HG02840 (cell line): Measurements from ENCODE around the gene WFDC12.

Source experiments
- ATAC-seq: cut with Tn5 transposase; IDR thresholded peaks from one replicate; pipeline ENCODE4 v1.9.1; 2021; ENCODE audit warnings: mild to moderate bottlenecking, moderate library complexity, moderate number of reproducible peaks; ENCODE audit not compliant: unreplicated experiment, low FRiP score

Gene WFDC12

DNA sequence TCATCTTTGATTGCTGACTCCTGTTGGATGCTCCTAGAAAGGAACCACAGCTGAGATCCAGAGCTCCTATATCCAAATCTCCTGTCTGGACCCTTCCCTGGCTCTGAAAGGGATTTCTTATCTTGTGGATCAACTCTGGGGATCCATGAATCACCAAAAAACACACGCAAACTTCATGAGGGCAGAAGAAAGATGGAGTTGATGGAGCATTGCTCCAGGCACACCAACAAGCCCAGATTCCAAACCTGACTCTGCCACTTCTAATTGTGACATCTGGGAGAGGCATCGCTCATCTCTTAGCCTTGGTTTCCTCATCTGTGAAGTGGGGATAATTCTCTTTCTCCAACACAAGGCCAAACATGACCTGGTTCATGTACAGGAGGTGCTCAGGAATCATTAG is 30.1 kb downstream of the WFDC12 start:
- no peak for ATAC-seq

DNA sequence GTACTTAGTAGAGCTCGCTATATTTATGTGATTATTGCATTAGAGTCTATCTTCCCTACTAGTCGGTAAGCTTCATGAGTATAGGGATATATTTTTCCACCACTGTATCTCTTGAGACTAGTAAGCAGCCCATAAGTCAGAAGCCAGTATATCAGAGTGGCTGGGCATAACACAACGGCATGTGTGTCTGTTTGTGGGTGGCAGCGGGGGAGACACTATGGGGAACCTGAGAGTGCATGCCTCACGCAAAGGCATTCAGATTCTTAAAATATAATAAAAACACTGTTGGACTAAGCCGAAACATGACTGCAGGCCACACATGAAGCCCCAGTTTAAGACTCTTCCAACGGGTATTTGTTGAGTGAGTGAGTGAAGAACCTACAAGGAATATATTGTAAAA is 31.4 kb downstream of the WFDC12 start:
- ATAC-seq, result no peak

- no peak for ATAC-seq
Observed at GRCh38 chr20:45091366-45091765, 32.9 kb downstream of the WFDC12 start.

GRCh38 chr20:45090481-45090880 is 33.8 kb downstream of the WFDC12 start:
- no peak for ATAC-seq

DNA sequence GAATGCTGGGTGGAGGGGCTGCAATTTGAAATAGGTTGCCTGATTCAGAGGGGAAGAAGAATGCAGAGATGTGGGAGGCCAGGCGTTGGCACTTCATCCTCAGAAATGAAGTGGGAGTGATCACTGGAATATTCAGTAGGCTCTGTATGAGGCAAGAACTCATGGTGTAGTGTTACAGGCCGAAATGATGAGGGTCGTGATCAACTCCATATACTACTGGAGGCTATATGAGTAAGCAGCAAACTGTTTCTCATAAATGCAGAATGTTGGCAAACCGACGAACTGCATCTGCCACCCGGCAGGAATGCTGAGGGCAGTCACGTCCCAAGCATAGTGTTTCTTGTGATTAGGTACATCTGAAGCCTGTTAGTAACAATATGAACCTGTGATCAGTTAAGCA is 36.0 kb downstream of the WFDC12 start:
- ATAC-seq, result no peak

DNA sequence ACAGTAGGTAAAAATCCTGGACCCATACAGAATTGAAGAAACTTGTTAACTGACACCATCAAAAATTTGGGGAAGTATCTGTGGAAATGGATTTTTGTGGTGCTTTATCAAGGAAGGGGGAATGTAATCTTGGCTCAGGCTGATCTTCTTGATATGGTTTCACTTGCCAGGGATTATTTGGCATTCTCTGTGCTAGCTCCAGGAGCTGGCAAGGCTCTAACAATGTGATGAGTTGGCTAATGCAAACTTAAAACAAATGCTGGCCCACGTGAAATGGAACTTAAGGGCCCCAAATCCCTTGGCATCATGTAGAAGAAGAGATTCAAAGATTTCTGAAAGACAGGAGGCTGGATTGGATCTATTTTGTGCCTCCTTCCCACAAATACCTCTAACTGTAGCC is 36.5 kb downstream of the WFDC12 start:
- no peak for ATAC-seq

GRCh38 chr20:45087097-45087790 is 37.0 kb downstream of the WFDC12 start:
- ATAC-seq, result no peak

DNA sequence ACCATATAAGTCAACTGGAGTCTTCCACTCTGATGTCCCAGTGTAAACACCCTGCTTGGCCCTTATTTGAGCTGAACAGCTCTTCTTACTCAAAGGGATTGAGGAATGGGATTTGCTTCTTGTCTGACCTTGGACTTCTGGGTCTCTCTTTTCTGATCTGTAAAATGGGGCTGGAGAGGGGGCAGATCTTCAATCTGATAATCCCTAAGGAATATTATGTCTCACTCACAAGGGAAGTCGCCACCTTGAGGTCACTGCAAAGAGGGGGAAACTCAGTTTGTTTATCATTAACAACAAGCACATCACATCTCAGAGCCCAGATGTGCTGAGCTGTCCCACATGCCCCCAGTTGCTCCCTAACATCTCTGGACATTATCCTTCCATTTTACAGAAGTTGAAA is 38.4 kb downstream of the WFDC12 start:
- no peak for ATAC-seq

GRCh38 chr20:45085289-45085688 is 39.0 kb downstream of the WFDC12 start:
- ATAC-seq, result no peak

GRCh38 chr20:45083127-45083526 is 41.1 kb downstream of the WFDC12 start:
- no peak for ATAC-seq

DNA sequence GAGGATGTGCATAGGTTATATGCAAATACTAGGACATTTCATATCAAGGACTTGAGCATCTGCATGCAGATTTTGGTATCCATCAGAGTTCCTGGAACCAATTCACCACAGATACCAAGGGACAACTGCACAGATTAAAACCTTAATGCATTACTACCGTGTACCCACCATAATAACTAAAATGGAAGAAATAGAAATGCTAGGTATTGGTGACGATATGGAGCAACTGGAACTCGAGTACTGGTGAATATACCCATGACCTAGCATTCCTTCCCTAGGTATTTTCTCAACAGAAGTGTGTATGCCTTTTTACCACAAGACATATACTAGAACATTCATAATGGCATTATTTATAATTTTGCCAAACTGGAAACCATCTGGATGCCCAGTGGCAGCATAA is 41.8 kb downstream of the WFDC12 start:
- no peak for ATAC-seq

DNA sequence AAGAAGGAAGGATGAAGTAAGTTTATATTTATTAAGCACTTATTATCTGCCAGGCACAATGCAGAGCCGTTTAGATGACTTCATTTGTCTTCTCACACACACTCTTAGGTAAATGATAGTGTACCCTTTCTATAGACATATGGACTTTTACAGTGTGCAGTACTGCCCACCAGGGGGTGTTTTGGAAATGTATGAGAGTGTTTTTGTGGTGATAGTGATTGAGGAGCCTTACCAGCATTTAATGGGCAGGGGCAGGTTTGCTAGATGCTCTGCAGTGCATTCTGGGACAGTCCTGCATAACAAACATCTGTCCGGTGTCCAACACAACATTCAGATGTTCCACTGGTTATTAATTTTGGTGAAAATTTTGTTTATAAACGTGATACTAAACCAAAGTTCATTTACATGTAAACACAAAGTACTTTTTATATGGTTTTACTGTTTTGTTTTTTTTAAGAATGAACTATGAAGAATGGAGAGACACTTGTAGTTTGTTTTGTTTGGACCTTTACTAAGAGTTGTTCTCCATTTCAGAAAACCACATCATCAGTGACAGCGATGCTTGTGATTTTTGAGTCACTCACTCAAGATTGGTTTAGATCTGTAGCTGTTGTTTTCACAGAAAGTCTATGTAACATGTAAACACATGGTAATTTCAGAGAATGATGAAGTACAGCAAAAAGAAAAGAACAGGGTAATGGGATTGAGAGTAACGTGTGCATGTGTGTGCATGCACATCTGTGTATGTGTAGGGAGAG is 43.2 kb downstream of the WFDC12 start:
- no peak for ATAC-seq

DNA sequence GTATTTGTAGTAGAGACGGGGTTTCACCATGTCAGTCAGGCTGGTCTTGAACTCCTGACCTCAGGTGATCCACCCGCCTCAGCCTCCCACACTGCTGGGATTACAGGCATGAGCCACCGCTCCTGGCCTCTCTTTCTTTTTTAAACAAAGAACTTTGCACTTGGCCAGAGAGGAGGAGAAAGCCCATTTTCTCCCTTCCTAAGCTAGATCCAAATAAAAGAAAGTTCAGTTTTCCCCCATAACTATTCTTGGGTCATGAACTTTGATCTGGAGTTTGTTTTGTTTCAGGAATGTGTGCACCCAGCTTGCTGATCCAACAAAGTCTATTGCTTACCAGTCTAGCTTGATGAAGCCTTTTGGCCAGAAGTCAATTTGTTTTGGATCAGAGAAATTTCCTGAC is 46.7 kb downstream of the WFDC12 start:
- ATAC-seq, result no peak
